Measurements from ENCODE around the gene ABHD1.

ABHD1 gene

GRCh38 chr2:27179344-27180000, 55.9 kb downstream of the ABHD1 start:
- ATAC-seq, result no peak
- no peaks in the 10 kb centered on the region for H3K4me1 Mint-ChIP-seq
- no peak overlapping the region for H3K27ac Mint-ChIP-seq
- H3K36me3 Mint-ChIP-seq, result no peaks in the 10 kb centered on the region
- peaks cover 49% of the 10 kb centered on the region for H3K27me3 Mint-ChIP-seq
- H3K9me3 Mint-ChIP-seq, result no peaks in the 10 kb centered on the region
- no peak overlapping the region for H3K4me3 Mint-ChIP-seq
